Esophagus squamous epithelium (tissue), 4 donors: ENCODE results near the gene HP1BP3.

ENCODE experiments used
- POLR2A ChIP-seq, 4 donors: fragments of 450-650 bp; IDR thresholded peaks; one replicate each; pipeline ENCODE4 v1.6.1; 2017; ENCODE audit warnings: antibody characterized with exemption in 4 of 4, mild to moderate bottlenecking in 4 of 4, moderate library complexity in 3 of 4
- TF ChIP-seq, protein P1 (sequence below), 6 experiments: fragments of 450-650 bp in 4 of 6; fragments of 200-600 bp in 2 of 6; sonication (generic) in 2 of 6; IDR thresholded peaks; one replicate each; pipeline ENCODE4 v1.5.1; 2016 to 2019; ENCODE audit warnings: antibody characterized with exemption in 6 of 6, mild to moderate bottlenecking in 4 of 6, moderate library complexity in 4 of 6

GRCh38 chr1:20753589-20753988, 33.5 kb downstream of the HP1BP3 start:
- TF ChIP-seq, protein P1, sequence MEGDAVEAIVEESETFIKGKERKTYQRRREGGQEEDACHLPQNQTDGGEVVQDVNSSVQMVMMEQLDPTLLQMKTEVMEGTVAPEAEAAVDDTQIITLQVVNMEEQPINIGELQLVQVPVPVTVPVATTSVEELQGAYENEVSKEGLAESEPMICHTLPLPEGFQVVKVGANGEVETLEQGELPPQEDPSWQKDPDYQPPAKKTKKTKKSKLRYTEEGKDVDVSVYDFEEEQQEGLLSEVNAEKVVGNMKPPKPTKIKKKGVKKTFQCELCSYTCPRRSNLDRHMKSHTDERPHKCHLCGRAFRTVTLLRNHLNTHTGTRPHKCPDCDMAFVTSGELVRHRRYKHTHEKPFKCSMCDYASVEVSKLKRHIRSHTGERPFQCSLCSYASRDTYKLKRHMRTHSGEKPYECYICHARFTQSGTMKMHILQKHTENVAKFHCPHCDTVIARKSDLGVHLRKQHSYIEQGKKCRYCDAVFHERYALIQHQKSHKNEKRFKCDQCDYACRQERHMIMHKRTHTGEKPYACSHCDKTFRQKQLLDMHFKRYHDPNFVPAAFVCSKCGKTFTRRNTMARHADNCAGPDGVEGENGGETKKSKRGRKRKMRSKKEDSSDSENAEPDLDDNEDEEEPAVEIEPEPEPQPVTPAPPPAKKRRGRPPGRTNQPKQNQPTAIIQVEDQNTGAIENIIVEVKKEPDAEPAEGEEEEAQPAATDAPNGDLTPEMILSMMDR (IDR thresholded peaks at IDR 0.05) = no peak
- TF ChIP-seq POLR2A (IDR thresholded peaks at IDR 0.05) = no peak
